ENCODE measurements around the gene AMPH.

DNA sequence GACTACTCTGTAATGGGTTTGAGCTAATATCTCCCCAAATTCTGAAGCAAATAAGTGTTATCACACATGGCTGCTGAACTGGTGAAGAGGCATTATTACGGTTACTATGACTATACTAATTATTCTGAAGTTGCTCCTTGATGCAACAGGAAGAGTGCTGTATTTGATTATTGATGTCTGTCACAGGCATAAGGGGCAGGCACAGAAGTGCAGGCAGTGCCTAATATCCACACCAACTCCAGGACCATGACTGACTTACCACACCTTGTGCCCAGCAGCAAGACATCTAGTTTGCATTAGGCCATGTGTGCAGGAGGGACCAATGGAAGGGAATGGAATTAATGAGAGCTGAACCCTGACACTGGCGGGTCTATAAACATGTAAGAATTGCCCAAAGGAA, 62.7 kb downstream of the AMPH start:
- TF ChIP-seq, protein P1, sequence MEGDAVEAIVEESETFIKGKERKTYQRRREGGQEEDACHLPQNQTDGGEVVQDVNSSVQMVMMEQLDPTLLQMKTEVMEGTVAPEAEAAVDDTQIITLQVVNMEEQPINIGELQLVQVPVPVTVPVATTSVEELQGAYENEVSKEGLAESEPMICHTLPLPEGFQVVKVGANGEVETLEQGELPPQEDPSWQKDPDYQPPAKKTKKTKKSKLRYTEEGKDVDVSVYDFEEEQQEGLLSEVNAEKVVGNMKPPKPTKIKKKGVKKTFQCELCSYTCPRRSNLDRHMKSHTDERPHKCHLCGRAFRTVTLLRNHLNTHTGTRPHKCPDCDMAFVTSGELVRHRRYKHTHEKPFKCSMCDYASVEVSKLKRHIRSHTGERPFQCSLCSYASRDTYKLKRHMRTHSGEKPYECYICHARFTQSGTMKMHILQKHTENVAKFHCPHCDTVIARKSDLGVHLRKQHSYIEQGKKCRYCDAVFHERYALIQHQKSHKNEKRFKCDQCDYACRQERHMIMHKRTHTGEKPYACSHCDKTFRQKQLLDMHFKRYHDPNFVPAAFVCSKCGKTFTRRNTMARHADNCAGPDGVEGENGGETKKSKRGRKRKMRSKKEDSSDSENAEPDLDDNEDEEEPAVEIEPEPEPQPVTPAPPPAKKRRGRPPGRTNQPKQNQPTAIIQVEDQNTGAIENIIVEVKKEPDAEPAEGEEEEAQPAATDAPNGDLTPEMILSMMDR (IDR thresholded peaks at IDR 0.05; ENCODE audit: insufficient read depth, low read length, poor library complexity, severe bottlenecking): no peak
- no peak for TF ChIP-seq EZH2phosphoT487 (conservative IDR thresholded peaks at IDR 0.05; ENCODE audit: low read length)

All from SU-DHL-6 (cell line).